Measurements from ENCODE around the gene DIPK1C. TPM values are rescaled to one million over a fixed set of nuclear protein-coding genes. Genes with fewer than 3 reads are reported as not detected.

Gene DIPK1C
- total RNA-seq, 4 donors from 2014 or later = 0.16 to 0.27 TPM; not detected in 2

- DNase-seq = no peak
- Histone ChIP-seq H3K4me1 (no peaks in the 10 kb centered on the region), H3K9me3 (no peaks in the 10 kb centered on the region), H3K27ac (no peak overlapping the region), H3K4me3 (no peak overlapping the region), H3K36me3 (no peaks in the 10 kb centered on the region), H3K27me3 (no peaks in the 10 kb centered on the region)
- TF ChIP-seq POLR2AphosphoS5 (IDR thresholded peaks at IDR 0.05) = no peak
- TF ChIP-seq EP300 (IDR thresholded peaks at IDR 0.05; ENCODE audit: low read depth) = no peak
- no peak for TF ChIP-seq CTCF (IDR thresholded peaks at IDR 0.05)
- TF ChIP-seq POLR2A (IDR thresholded peaks at IDR 0.05) = no peak
- in situ Hi-C loops (cut with MboI; ENCODE audit: low pct_ligation_motif_present in 1 of 4, low pct_unique_long_range_greater_than_20kb in 1 of 4, low sequenced_read_pairs in 3 of 4) = no loop called here
- WGBS, 2 donors (ENCODE audit: low coverage in 1 of 2) = 82 to 100% methylated on average over 1 to 9 of the region's 9 CpGs
- intact Hi-C loops (cut with DNase I; ENCODE audit: low total_unique reads) = no loop called here
Measured at GRCh38 chr18:74440808-74441427, 16.2 kb downstream of the DIPK1C start.

- H3K9me3 ChIP-seq = no peaks in the 10 kb centered on the region
- TF ChIP-seq POLR2AphosphoS5 (IDR thresholded peaks at IDR 0.05) = no peak
- TF ChIP-seq POLR2A (IDR thresholded peaks at IDR 0.05) = no peak
- no peak for TF ChIP-seq CTCF (IDR thresholded peaks at IDR 0.05)
- TF ChIP-seq EP300 (IDR thresholded peaks at IDR 0.05; ENCODE audit: low read depth) = no peak
- no peak for DNase-seq
- 84 to 85% methylated on average over 3 to 6 of the region's 6 CpGs for WGBS, 2 donors (ENCODE audit: low coverage in 1 of 2)
- no peaks in the 10 kb centered on the region for H3K27me3 ChIP-seq
- no peak overlapping the region for H3K4me3 ChIP-seq
- no peaks in the 10 kb centered on the region for H3K36me3 ChIP-seq
- no peaks in the 10 kb centered on the region for H3K4me1 ChIP-seq
- in situ Hi-C loops (cut with MboI; ENCODE audit: low pct_ligation_motif_present in 1 of 4, low pct_unique_long_range_greater_than_20kb in 1 of 4, low sequenced_read_pairs in 3 of 4) (no loop called here), intact Hi-C loops (cut with DNase I; ENCODE audit: low total_unique reads) (no loop called here)
- no peak overlapping the region for H3K27ac ChIP-seq
Measured at GRCh38 chr18:74438091-74438490, 19.0 kb downstream of the DIPK1C start.

GRCh38 chr18:74436158-74436769 is 20.8 kb downstream of the DIPK1C start:
- in situ Hi-C loops (cut with MboI; ENCODE audit: low pct_ligation_motif_present in 1 of 4, low pct_unique_long_range_greater_than_20kb in 1 of 4, low sequenced_read_pairs in 3 of 4) = no loop called here

GRCh38 chr18:74435740-74436139 is 21.4 kb downstream of the DIPK1C start:
- intact Hi-C loops (cut with DNase I; ENCODE audit: low total_unique reads) = no loop called here
- H3K4me1 ChIP-seq = no peaks in the 10 kb centered on the region
- H3K27me3 ChIP-seq = no peaks in the 10 kb centered on the region
- WGBS, 2 donors (ENCODE audit: low coverage in 1 of 2) = 90 to 93% methylated on average over 3 to 4 of the region's 4 CpGs
- H3K27ac ChIP-seq = no peak overlapping the region
- no peaks in the 10 kb centered on the region for H3K9me3 ChIP-seq
- DNase-seq = no peak
- no peaks in the 10 kb centered on the region for H3K36me3 ChIP-seq
- in situ Hi-C loops (cut with MboI; ENCODE audit: low pct_ligation_motif_present in 1 of 4, low pct_unique_long_range_greater_than_20kb in 1 of 4, low sequenced_read_pairs in 3 of 4) = no loop called here
- H3K4me3 ChIP-seq = no peak overlapping the region
- TF ChIP-seq CTCF (IDR thresholded peaks at IDR 0.05) = no peak
- TF ChIP-seq POLR2A (IDR thresholded peaks at IDR 0.05) = no peak
- no peak for TF ChIP-seq POLR2AphosphoS5 (IDR thresholded peaks at IDR 0.05)
- TF ChIP-seq EP300 (IDR thresholded peaks at IDR 0.05; ENCODE audit: low read depth) = no peak

More at GRCh38 chr18:74436158-74436769, 20.8 kb downstream of the DIPK1C start:
- 83 to 95% methylated on average over 5 to 14 of the region's 14 CpGs for WGBS, 2 donors (ENCODE audit: low coverage in 1 of 2)
- Histone ChIP-seq H3K9me3 (no peaks in the 10 kb centered on the region), H3K36me3 (no peaks in the 10 kb centered on the region), H3K27me3 (no peaks in the 10 kb centered on the region), H3K4me1 (no peaks in the 10 kb centered on the region), H3K4me3 (no peak overlapping the region), H3K27ac (no peak overlapping the region)
- DNase-seq = no peak
- intact Hi-C loops (cut with DNase I; ENCODE audit: low total_unique reads) = no loop called here
- TF ChIP-seq POLR2A (IDR thresholded peaks at IDR 0.05) (no peak), POLR2AphosphoS5 (IDR thresholded peaks at IDR 0.05) (no peak), CTCF (IDR thresholded peaks at IDR 0.05) (no peak), EP300 (IDR thresholded peaks at IDR 0.05; ENCODE audit: low read depth) (no peak)

Data from transverse colon (tissue), 4 donors.